Trophoblast cell (in vitro differentiated cells and primary cell): ENCODE results near the gene SERAC1.

Source experiments
- DNase-seq, 2 donors: peaks; one replicate each; pipeline ENCODE4 v3.0.0-alpha.2; 2016
- H2AFZ ChIP-seq: 2 replicates; pipeline ENCODE4 v1.6.1; 2013; ENCODE audit warnings: low read length, moderate library complexity, mild to moderate bottlenecking; ENCODE audit not compliant: insufficient read depth, poor library complexity
- H2AK5ac ChIP-seq: 2 replicates; pipeline ENCODE4 v1.6.1; 2013; ENCODE audit warnings: mild to moderate bottlenecking, low read length
- H2BK120ac ChIP-seq: 2 replicates; pipeline ENCODE4 v1.6.1; 2013; ENCODE audit warnings: low read length, mild to moderate bottlenecking, moderate library complexity; ENCODE audit not compliant: insufficient read depth, poor library complexity
- H2BK12ac ChIP-seq: 2 replicates; pipeline ENCODE4 v1.6.1; 2013; ENCODE audit warnings: mild to moderate bottlenecking, low read length, moderate library complexity
- H2BK5ac ChIP-seq: 2 replicates; pipeline ENCODE4 v1.6.1; 2013; ENCODE audit warnings: low read length, low read depth, moderate library complexity, mild to moderate bottlenecking; ENCODE audit not compliant: poor library complexity
- H3K14ac ChIP-seq: 2 replicates; pipeline ENCODE4 v1.6.1; 2013; ENCODE audit warnings: mild to moderate bottlenecking, low read length
- H3K18ac ChIP-seq: 2 replicates; pipeline ENCODE4 v1.6.1; 2013; ENCODE audit warnings: mild to moderate bottlenecking, low read length
- H3K23ac ChIP-seq: 2 replicates; pipeline ENCODE4 v1.6.1; 2013; ENCODE audit warnings: low read length
- H3K27ac ChIP-seq: 2 replicates; pipeline ENCODE4 v1.5.1; 2013; ENCODE audit warnings: low read depth, mild to moderate bottlenecking, inconsistent platforms, low read length, moderate library complexity
- H3K27me3 ChIP-seq: 2 replicates; pipeline ENCODE4 v1.6.1; 2013; ENCODE audit warnings: inconsistent platforms, mild to moderate bottlenecking, low read length, moderate library complexity; ENCODE audit not compliant: insufficient read depth
- H3K36me3 ChIP-seq, 2 experiments: 1 replicate in 1 of 2; 2 replicates in 1 of 2; pipeline ENCODE4 v1.6.1; 2013; ENCODE audit warnings: low read length in 2 of 2, mild to moderate bottlenecking in 2 of 2, moderate library complexity in 1 of 2; ENCODE audit not compliant: insufficient read depth in 2 of 2, control insufficient read depth in 1 of 2
- H3K4ac ChIP-seq: 2 replicates; pipeline ENCODE4 v1.6.1; 2013; ENCODE audit warnings: low read depth, mild to moderate bottlenecking, low read length, moderate library complexity
- H3K4me1 ChIP-seq, 2 experiments: 1 replicate in 1 of 2; 2 replicates in 1 of 2; pipeline ENCODE4 v1.6.1; 2013; ENCODE audit warnings: low read length in 2 of 2, mild to moderate bottlenecking in 2 of 2, moderate library complexity in 1 of 2; ENCODE audit not compliant: insufficient read depth in 2 of 2, control insufficient read depth in 1 of 2
- H3K4me2 ChIP-seq: 2 replicates; pipeline ENCODE4 v1.6.1; 2013; ENCODE audit warnings: inconsistent platforms, mild to moderate bottlenecking, low read length, moderate library complexity
- H3K4me3 ChIP-seq: 2 replicates; pipeline ENCODE4 v1.5.1; 2013; ENCODE audit warnings: mild to moderate bottlenecking, low read depth, low read length, inconsistent platforms
- H3K79me1 ChIP-seq: one replicate; pipeline ENCODE4 v1.6.1; 2013; ENCODE audit warnings: low read length
- H3K79me2 ChIP-seq: 2 replicates; pipeline ENCODE4 v1.6.1; 2013; ENCODE audit warnings: low read length, mild to moderate bottlenecking; ENCODE audit not compliant: control insufficient read depth, insufficient read depth, poor library complexity
- H3K9ac ChIP-seq: 2 replicates; pipeline ENCODE4 v1.6.1; 2013; ENCODE audit warnings: mild to moderate bottlenecking, low read length
- H3K9me3 ChIP-seq: 2 replicates; pipeline ENCODE4 v1.6.1; 2013; ENCODE audit warnings: low read depth, mild to moderate bottlenecking, control low read depth, inconsistent platforms, low read length; ENCODE audit not compliant: insufficient read depth
- H4K12ac ChIP-seq: 2 replicates; pipeline ENCODE4 v1.6.1; 2013; ENCODE audit warnings: low read depth, mild to moderate bottlenecking, low read length, moderate library complexity
- H4K8ac ChIP-seq: 2 replicates; pipeline ENCODE4 v1.6.1; 2013; ENCODE audit warnings: low read depth, mild to moderate bottlenecking, low read length, moderate library complexity
- H4K91ac ChIP-seq: one replicate; pipeline ENCODE4 v1.6.1; 2013; ENCODE audit warnings: low read depth, mild to moderate bottlenecking, low read length, moderate library complexity
- WGBS: extraction: QIAGEN DNeasy Blood & Tissue Kit; methylation state at CpG from one replicate; pipeline ENCODE4 v1.1.7; 2013; ENCODE audit warnings: missing lambda C conversion rate; ENCODE audit not compliant: insufficient read length, insufficient coverage; ENCODE audit errors: extremely low coverage; 5-methylcytosine and 5-hydroxymethylcytosine counted together

SERAC1 gene

GRCh38 chr6:158164579-158165170 lies 3.4 kb downstream of the SERAC1 start:
- no peak overlapping the region for H3K4me3 ChIP-seq
- WGBS: no CpG with 5 or more reads among the region's 3 CpGs

GRCh38 chr6:158161566-158162254 lies 6.4 kb downstream of the SERAC1 start:
- WGBS: no CpG with 5 or more reads among the region's 5 CpGs
- Histone ChIP-seq H3K36me3 (no peaks in the 10 kb centered on the region), H3K79me2 (no peaks in the 10 kb centered on the region), H3K27ac (no peak overlapping the region), H4K8ac (no peak overlapping the region), H3K14ac (no peak overlapping the region), H2BK120ac (no peak overlapping the region), H3K4ac (no peak overlapping the region), H2AFZ (no peak overlapping the region), H3K4me3 (no peak overlapping the region), H3K9me3 (no peaks in the 10 kb centered on the region), H3K23ac (no peak overlapping the region), H4K12ac (no peak overlapping the region), H2AK5ac (no peak overlapping the region), H3K27me3 (no peaks in the 10 kb centered on the region), H3K79me1 (no peaks in the 10 kb centered on the region), H2BK5ac (no peak overlapping the region), H3K4me1 (no peaks in the 10 kb centered on the region), H3K9ac (no peak overlapping the region), H3K18ac (no peak overlapping the region), H2BK12ac (no peak overlapping the region), H4K91ac (no peak overlapping the region), H3K4me2 (no peak overlapping the region)
- no peak for DNase-seq

More at GRCh38 chr6:158164579-158165170, 3.4 kb downstream of the SERAC1 start:
- Histone ChIP-seq H3K79me2 (peaks cover 5% of the 10 kb centered on the region), H3K79me1 (peaks cover 11% of the 10 kb centered on the region), H3K4me1 (peaks cover 2% of the 10 kb centered on the region in 2 experiments), H2BK120ac (no peak overlapping the region), H3K18ac (no peak overlapping the region), H4K12ac (no peak overlapping the region), H4K8ac (no peak overlapping the region), H3K9me3 (no peaks in the 10 kb centered on the region), H2AK5ac (no peak overlapping the region), H3K4me2 (no peak overlapping the region), H3K9ac (no peak overlapping the region), H2AFZ (no peak overlapping the region), H3K27ac (no peak overlapping the region), H2BK5ac (no peak overlapping the region), H3K14ac (no peak overlapping the region), H3K4ac (no peak overlapping the region), H3K27me3 (no peaks in the 10 kb centered on the region), H3K36me3 (no peaks in the 10 kb centered on the region), H4K91ac (no peak overlapping the region), H2BK12ac (no peak overlapping the region), H3K23ac (no peak overlapping the region)
- no peak for DNase-seq

DNA sequence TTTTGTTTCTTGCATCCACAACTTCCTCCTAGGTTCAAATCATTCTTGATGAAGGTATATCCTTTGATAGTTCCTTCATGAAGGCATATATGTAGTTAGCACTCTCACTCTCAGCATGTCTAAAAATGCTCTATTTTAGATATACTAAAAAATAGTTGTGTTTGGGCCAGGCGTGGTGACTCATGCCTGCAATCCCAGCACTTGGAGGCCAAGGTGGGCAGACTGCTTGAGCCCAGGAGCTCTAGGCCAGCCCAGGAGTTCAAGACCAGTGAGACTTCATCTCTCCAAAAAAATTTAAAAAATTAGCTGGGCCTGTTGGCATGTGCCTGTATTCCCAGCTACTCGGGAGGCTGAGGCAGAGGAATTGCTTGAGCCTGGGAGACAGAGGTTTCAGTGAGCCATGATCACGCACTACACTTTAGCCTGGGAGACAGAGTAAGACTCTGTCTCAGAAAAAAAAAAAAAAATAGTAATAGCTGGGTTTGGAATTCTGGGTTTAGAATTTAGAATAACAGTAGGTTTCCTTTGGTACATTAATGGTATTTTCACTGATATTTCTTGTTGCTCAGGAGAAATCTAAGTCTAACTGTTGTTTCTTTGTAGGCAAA lies 7.0 kb downstream of the SERAC1 start:
- Histone ChIP-seq H3K4ac (no peak overlapping the region), H3K14ac (no peak overlapping the region), H3K36me3 (no peaks in the 10 kb centered on the region), H3K9me3 (no peaks in the 10 kb centered on the region), H3K4me2 (no peak overlapping the region), H3K4me3 (no peak overlapping the region), H2AFZ (no peak overlapping the region), H3K27me3 (no peaks in the 10 kb centered on the region), H2BK5ac (no peak overlapping the region), H3K4me1 (no peaks in the 10 kb centered on the region), H3K23ac (no peak overlapping the region), H3K18ac (no peak overlapping the region), H4K12ac (no peak overlapping the region), H4K8ac (no peak overlapping the region), H3K79me1 (no peaks in the 10 kb centered on the region), H2BK12ac (no peak overlapping the region), H4K91ac (no peak overlapping the region), H2BK120ac (no peak overlapping the region), H3K27ac (no peak overlapping the region), H2AK5ac (no peak overlapping the region), H3K9ac (no peak overlapping the region), H3K79me2 (no peaks in the 10 kb centered on the region)
- DNase-seq: peak; percentile 24 to 61
- WGBS: no CpG with 5 or more reads among the region's 3 CpGs

DNA sequence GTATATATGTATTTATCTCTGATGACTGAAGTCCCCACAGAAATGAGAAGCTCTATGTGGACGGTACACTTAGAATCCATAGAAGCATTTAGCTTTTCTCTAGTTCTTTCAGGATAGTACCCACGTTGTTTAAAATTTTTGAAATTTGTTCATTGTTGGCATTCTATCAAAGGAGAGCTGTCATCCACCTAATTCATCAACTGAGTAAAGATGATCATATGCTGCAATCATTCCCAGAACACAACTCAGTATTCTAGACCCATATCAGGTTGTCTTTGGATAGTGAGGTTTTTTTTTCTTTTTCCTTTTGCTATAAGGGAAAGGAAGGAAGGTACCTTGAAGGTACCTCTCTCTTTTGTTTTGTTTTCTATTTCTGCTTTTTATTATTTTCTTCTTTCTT lies 9.3 kb downstream of the SERAC1 start:
- Histone ChIP-seq H4K8ac (no peak overlapping the region), H4K91ac (no peak overlapping the region), H2BK5ac (no peak overlapping the region), H3K4me2 (no peak overlapping the region), H4K12ac (no peak overlapping the region), H2BK12ac (no peak overlapping the region), H3K14ac (no peak overlapping the region), H2AK5ac (no peak overlapping the region), H3K4ac (no peak overlapping the region), H3K9me3 (no peaks in the 10 kb centered on the region), H3K4me3 (no peak overlapping the region), H3K27me3 (no peaks in the 10 kb centered on the region), H3K4me1 (no peaks in the 10 kb centered on the region), H3K36me3 (peaks cover 0 to 3% of the 10 kb centered on the region in 2 experiments), H3K79me2 (no peaks in the 10 kb centered on the region), H2BK120ac (no peak overlapping the region), H3K79me1 (no peaks in the 10 kb centered on the region), H3K18ac (no peak overlapping the region), H3K27ac (no peak overlapping the region), H3K9ac (no peak overlapping the region), H2AFZ (no peak overlapping the region), H3K23ac (no peak overlapping the region)
- no CpG with 5 or more reads among the region's 2 CpGs for WGBS
- peak in 1 of 2 donors; percentile 4 for DNase-seq
